Measurements from ENCODE around the gene BCL6. TPM values are rescaled to one million over a fixed set of nuclear protein-coding genes. Genes with fewer than 3 reads are reported as not detected.

Gene BCL6
- total and polyA plus RNA-seq, 2 donors (not counting 3 experiments of a cell fraction or from before 2014, with no cell fraction given): 6.9 to 12.1 TPM

- CTCF ChIA-PET: interaction anchor here (0.7 to 6.7 kb wide), 2 partner anchors 363 to 465 kb away, joined by 3 to 486 read pairs; no protein-coding TSS in a partner anchor
- TF ChIP-seq MYC (IDR thresholded peaks at IDR 0.05; ENCODE audit: low read depth, low read length): no peak
- no peak for TF ChIP-seq CTCF (IDR thresholded peaks at IDR 0.05; ENCODE audit: extremely low read depth in 1 of 2, insufficient read depth in 1 of 2, low read depth in 1 of 2, low read length in 2 of 2)
- TF ChIP-seq POLR2AphosphoS5 (IDR thresholded peaks at IDR 0.05; ENCODE audit: insufficient read depth, low read depth, low read length): no peak
- no peak for TF ChIP-seq POLR2A (IDR thresholded peaks at IDR 0.05; ENCODE audit: low read depth, low read length)
- TF ChIP-seq JUN (IDR thresholded peaks at IDR 0.05; ENCODE audit: borderline replicate concordance, insufficient read depth, insufficient read length, low read depth): no peak
- TF ChIP-seq EZH2 (IDR thresholded peaks at IDR 0.05; ENCODE audit: borderline replicate concordance, low read depth, low read length, severe bottlenecking): no peak
- TF ChIP-seq MAX (IDR thresholded peaks at IDR 0.05; ENCODE audit: insufficient read depth, insufficient read length): no peak
- no peak for TF ChIP-seq FOS (IDR thresholded peaks at IDR 0.05; ENCODE audit: borderline replicate concordance, insufficient read depth, low read length)
- TF ChIP-seq GATA2 (IDR thresholded peaks at IDR 0.05; ENCODE audit: insufficient read depth, insufficient read length, low read depth, low read length): no peak
These were observed 60.4 kb downstream of the BCL6 start for GRCh38 chr3:187684880-187685279.

More at GRCh38 chr3:187684880-187685279, 60.4 kb downstream of the BCL6 start:
- no TSS peak for BruUV-seq (replicated peaks)
- Histone ChIP-seq H3K9me1 (replicated peaks; ENCODE audit: control insufficient read depth, extremely low read depth, insufficient read depth, low read length) (no peaks in the 10 kb centered on the region), H3K79me2 (ENCODE audit: control insufficient read depth, insufficient read depth, low read length) (no peaks in the 10 kb centered on the region), H2AFZ (ENCODE audit: low read depth, low read length) (no peak overlapping the region), H3K4me1 (ENCODE audit: control insufficient read depth, extremely low read depth, insufficient read depth, low read length) (no peaks in the 10 kb centered on the region), H3K9ac (replicated peaks; ENCODE audit: extremely low read depth, insufficient read depth, low read length) (no peak overlapping the region), H3K27me3 (ENCODE audit: control insufficient read depth in 2 of 2, insufficient read depth in 2 of 2, low read length in 2 of 2) (peaks cover 3% of the 10 kb centered on the region in 2 experiments), H3K4me2 (ENCODE audit: insufficient read depth, low read length) (no peak overlapping the region), H3K9me3 (replicated peaks; ENCODE audit: control insufficient read depth, insufficient read depth, low read length) (no peaks in the 10 kb centered on the region), H3K4me3 (replicated peaks in 1 of 3; ENCODE audit: insufficient read depth in 1 of 3, low read depth in 1 of 3, low read length in 3 of 3) (no peak overlapping the region), H3K27ac (ENCODE audit: insufficient read depth, low read depth, low read length) (no peak overlapping the region), H4K20me1 (replicated peaks; ENCODE audit: control insufficient read depth, extremely low read depth, insufficient read depth, low read length) (no peaks in the 10 kb centered on the region), H3K36me3 (ENCODE audit: control insufficient read depth in 2 of 2, extremely low read depth in 1 of 2, insufficient read depth in 2 of 2, low read length in 2 of 2) (no peaks in the 10 kb centered on the region)
- intact Hi-C loops (cut with micrococcal nuclease) (no loop called here), dilution Hi-C loops (cut with MboI; ENCODE audit: extremely low pct_ligation_motif_present, low sequenced_read_pairs) (loop anchor here (25.0 kb wide), 1 partner anchor 373 kb away; no protein-coding TSS in a partner anchor)
- POLR2A ChIA-PET: no interaction called here
- DNase-seq (ENCODE audit: low read depth, low spot score): no peak
- FAIRE-seq: no peak

Measured in endothelial cell of umbilical vein (primary cell).